ENCODE data around the gene XBP1. TPM values are rescaled to one million over a fixed set of nuclear protein-coding genes. Genes with fewer than 3 reads are reported as not detected.
A peak's percentile ranks its signal among the peaks of the same experiment; 100 is the strongest.

Gene XBP1
- total and polyA plus RNA-seq, 2 of the 13 experiments (the other 11 are each of a cell fraction or from before 2014, with no cell fraction given) = 416 to 427 TPM

DNA sequence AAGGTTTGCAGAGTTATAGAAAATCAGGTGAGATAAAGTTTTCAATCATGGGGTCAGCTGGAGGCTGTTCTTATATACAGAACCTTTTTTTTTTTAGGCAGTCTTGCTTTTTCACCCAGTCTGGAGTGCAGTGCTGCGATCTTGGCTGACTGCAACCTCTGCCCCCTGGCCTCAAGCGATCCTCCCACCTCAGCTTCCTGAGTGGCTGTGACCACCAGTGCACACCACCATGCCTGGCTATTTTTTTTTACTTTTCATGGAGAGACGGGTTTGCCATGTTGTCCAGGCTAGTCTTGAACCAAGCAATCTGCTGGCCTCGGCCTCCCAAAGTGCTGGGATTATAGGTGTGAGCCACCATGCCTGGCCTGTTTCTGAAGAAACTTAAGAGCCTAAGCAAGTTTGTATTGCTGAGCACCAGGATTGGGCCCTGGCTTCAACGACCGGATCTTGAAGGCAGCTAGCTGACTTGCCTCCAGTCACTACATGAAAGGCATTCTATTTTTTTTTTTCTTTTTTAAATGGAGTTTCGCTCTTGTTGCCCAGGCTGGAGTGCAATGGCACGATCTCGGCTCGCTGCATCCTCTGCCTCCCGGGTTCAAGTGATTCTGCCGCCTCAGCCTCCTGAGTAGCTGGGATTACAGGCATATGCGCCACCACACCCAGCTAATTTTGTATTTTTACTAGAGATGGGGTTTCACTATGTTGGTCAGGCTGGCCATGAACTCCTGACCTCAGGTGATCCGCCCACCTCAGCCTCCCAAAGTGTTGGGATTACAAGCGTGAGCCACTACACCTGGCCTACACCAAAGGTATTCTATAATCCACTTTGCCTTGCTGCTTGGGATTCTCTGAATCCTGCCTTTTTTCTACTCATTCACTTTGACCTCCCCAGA, 7.6 kb downstream of the XBP1 start (continued):
- TF ChIP-seq, protein P1, sequence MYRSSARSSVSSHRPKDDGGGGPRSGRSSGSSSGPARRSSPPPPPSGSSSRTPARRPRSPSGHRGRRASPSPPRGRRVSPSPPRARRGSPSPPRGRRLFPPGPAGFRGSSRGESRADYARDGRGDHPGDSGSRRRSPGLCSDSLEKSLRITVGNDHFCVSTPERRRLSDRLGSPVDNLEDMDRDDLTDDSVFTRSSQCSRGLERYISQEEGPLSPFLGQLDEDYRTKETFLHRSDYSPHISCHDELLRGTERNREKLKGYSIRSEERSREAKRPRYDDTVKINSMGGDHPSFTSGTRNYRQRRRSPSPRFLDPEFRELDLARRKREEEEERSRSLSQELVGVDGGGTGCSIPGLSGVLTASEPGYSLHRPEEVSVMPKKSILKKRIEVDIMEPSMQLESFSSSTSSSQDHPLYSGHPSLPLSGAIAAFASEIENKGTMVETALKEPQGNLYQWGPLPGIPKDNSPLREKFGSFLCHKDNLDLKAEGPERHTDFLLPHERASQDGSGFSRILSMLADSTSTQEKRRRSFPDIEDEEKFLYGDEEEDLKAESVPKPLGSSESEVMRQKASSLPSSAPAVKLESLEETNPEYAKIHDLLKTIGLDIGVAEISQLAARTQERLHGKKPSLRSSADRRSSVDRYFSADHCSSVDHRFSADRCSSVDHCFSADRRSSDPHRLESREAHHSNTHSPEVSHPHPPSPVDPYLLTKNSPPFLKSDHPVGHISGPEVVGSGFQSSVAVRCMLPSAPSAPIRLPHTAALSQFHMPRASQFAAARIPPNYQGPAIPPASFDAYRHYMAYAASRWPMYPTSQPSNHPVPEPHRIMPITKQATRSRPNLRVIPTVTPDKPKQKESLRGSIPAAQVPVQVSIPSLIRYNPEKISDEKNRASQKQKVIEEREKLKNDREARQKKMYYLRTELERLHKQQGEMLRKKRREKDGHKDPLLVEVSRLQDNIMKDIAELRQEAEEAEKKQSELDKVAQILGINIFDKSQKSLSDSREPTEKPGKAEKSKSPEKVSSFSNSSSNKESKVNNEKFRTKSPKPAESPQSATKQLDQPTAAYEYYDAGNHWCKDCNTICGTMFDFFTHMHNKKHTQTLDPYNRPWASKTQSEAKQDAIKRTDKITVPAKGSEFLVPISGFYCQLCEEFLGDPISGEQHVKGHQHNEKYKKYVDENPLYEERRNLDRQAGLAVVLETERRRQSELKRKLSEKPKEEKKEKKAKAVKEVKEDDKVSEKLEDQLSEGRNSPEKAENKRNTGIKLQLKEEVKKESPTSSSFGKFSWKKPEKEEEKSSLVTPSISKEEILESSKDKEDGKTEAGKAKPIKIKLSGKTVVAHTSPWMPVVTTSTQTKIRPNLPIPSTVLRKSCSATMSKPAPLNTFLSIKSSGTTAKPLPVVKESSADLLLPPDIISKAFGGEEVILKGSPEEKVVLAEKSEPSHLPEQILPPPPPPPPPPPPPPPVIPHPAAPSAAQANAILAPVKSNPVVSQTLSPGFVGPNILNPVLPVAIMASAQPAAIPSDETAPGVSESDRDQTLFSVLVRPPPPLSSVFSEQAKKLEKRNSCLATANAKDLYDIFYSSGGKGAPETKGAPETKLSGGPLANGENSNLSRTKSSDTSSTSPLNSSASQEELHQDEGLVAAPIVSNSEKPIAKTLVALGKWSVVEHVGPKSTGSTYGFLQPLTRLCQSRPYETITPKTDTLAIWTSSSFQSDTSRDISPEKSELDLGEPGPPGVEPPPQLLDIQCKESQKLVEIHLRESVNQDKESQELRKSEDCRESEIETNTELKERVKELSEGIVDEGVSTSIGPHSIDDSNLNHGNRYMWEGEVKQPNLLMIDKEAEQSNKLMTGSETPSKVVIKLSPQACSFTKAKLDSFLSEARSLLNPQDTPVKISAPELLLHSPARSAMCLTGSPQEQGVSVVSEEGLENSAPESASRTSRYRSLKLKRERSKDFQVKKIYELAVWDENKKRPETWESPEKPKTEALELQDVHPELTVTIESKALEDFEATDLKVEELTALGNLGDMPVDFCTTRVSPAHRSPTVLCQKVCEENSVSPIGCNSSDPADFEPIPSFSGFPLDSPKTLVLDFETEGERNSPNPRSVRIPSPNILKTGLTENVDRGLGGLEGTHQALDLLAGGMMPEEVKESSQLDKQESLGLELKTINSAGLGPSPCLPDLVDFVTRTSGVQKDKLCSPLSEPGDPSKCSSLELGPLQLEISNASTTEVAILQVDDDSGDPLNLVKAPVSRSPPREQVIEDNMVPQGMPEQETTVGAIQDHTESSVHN (CRISPR knock-in tag; IDR thresholded peaks at IDR 0.05) = no peak
- TF ChIP-seq CBFB (CRISPR knock-in tag; IDR thresholded peaks at IDR 0.05) (no peak), ZNF768 (CRISPR knock-in tag; IDR thresholded peaks at IDR 0.05) (no peak), NRL (CRISPR knock-in tag; IDR thresholded peaks at IDR 0.05; ENCODE audit: borderline replicate concordance) (peak; percentile 72; the same call in 1 of the 2 replicates), ISL2 (CRISPR knock-in tag; IDR thresholded peaks at IDR 0.05) (no peak), RFX5 (IDR thresholded peaks at IDR 0.05; ENCODE audit: low read depth, low read length) (no peak), ZNF263 (CRISPR knock-in tag; IDR thresholded peaks at IDR 0.05) (no peak), AKAP8 (CRISPR knock-in tag; IDR thresholded peaks at IDR 0.05) (peak; percentile 57; the same call in 1 of the 2 replicates), ZNF883 (CRISPR knock-in tag; IDR thresholded peaks at IDR 0.05; ENCODE audit: not compliant biosample characterization) (no peak), ZNF563 (CRISPR knock-in tag; IDR thresholded peaks at IDR 0.05) (no peak), NKX3-1 (CRISPR knock-in tag; IDR thresholded peaks at IDR 0.05) (no peak)
- TF ChIP-seq, protein P2, sequence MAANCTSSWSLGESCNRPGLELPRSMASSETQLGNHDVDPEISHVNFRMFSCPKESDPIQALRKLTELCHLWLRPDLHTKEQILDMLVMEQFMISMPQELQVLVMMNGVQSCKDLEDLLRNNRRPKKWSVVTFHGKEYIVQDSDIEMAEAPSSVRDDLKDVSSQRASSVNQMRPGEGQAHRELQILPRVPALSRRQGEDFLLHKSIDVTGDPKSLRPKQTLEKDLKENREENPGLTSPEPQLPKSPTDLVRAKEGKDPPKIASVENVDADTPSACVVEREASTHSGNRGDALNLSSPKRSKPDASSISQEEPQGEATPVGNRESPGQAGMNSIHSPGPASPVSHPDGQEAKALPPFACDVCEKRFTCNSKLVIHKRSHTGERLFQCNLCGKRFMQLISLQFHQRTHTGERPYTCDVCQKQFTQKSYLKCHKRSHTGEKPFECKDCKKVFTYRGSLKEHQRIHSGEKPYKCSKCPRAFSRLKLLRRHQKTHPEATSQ (CRISPR knock-in tag; IDR thresholded peaks at IDR 0.05; ENCODE audit: borderline replicate concordance) = no peak
- TF ChIP-seq, protein P3, sequence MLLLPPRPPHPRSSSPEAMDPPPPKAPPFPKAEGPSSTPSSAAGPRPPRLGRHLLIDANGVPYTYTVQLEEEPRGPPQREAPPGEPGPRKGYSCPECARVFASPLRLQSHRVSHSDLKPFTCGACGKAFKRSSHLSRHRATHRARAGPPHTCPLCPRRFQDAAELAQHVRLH (CRISPR knock-in tag; IDR thresholded peaks at IDR 0.05; ENCODE audit: borderline replicate concordance, low read depth) = no peak
- TF ChIP-seq, protein P4, sequence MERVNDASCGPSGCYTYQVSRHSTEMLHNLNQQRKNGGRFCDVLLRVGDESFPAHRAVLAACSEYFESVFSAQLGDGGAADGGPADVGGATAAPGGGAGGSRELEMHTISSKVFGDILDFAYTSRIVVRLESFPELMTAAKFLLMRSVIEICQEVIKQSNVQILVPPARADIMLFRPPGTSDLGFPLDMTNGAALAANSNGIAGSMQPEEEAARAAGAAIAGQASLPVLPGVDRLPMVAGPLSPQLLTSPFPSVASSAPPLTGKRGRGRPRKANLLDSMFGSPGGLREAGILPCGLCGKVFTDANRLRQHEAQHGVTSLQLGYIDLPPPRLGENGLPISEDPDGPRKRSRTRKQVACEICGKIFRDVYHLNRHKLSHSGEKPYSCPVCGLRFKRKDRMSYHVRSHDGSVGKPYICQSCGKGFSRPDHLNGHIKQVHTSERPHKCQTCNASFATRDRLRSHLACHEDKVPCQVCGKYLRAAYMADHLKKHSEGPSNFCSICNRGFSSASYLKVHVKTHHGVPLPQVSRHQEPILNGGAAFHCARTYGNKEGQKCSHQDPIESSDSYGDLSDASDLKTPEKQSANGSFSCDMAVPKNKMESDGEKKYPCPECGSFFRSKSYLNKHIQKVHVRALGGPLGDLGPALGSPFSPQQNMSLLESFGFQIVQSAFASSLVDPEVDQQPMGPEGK (CRISPR knock-in tag; IDR thresholded peaks at IDR 0.05) = no peak
- TF ChIP-seq, protein P5, sequence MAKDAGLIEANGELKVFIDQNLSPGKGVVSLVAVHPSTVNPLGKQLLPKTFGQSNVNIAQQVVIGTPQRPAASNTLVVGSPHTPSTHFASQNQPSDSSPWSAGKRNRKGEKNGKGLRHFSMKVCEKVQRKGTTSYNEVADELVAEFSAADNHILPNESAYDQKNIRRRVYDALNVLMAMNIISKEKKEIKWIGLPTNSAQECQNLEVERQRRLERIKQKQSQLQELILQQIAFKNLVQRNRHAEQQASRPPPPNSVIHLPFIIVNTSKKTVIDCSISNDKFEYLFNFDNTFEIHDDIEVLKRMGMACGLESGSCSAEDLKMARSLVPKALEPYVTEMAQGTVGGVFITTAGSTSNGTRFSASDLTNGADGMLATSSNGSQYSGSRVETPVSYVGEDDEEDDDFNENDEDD (CRISPR knock-in tag; IDR thresholded peaks at IDR 0.05; ENCODE audit: borderline replicate concordance) = no peak

Data from HepG2 (cell line).